NCI-H526 (cell line): ENCODE measurements around the gene CABP4.
"Not testable (repeated sequence)": the region's sequence is repeated elsewhere in the genome, so short reads cannot be mapped to it uniquely, and the experiment has no call there.

ENCODE experiments used
- DNase-seq, 2 experiments: peaks; one replicate each; lab custom pipeline; 2025; lab: John Stamatoyannopoulos, UW

CABP4 gene

GRCh38 chr11:67482275-67482826, 27.2 kb downstream of the CABP4 start:
- no peak for DNase-seq

GRCh38 chr11:67482827-67483798, 28.0 kb downstream of the CABP4 start, which contains the start of gene AIP:
TSS of gene AIP (plus strand) at chr11:67483026. CDS start at chr11:67483159, 133 bp downstream.
- DNase-seq: peak; percentile 97 to 99

- no peak for DNase-seq
These were observed 28.9 kb downstream of the CABP4 start for GRCh38 chr11:67483831-67484665.

- DNase-seq: no peak
These were observed 29.7 kb downstream of the CABP4 start for GRCh38 chr11:67484847-67485311.

- not testable (repeated sequence) for DNase-seq
These were observed 30.8 kb downstream of the CABP4 start for GRCh38 chr11:67485873-67486361.

GRCh38 chr11:67486481-67487195, 31.5 kb downstream of the CABP4 start:
- DNase-seq: no peak

GRCh38 chr11:67489203-67489884, 34.2 kb downstream of the CABP4 start:
- no peak for DNase-seq

- DNase-seq: no peak
These were observed 35.0 kb downstream of the CABP4 start for GRCh38 chr11:67489885-67490726.

GRCh38 chr11:67490727-67491065, 35.5 kb downstream of the CABP4 start:
- DNase-seq: no peak

GRCh38 chr11:67491276-67492068, 36.3 kb downstream of the CABP4 start:
- DNase-seq: no peak

- no peak for DNase-seq
These were observed 37.0 kb downstream of the CABP4 start for GRCh38 chr11:67492069-67492727.

- DNase-seq: no peak
These were observed 37.8 kb downstream of the CABP4 start for GRCh38 chr11:67492801-67493547.

- no peak for DNase-seq
These were observed 38.6 kb downstream of the CABP4 start for GRCh38 chr11:67493548-67494370.

GRCh38 chr11:67494371-67495233, 39.4 kb downstream of the CABP4 start:
- no peak for DNase-seq

- no peak for DNase-seq
These were observed 40.3 kb downstream of the CABP4 start for GRCh38 chr11:67495234-67496005.
